ENCODE data around the gene TICAM1. TPM values are rescaled to one million over a fixed set of nuclear protein-coding genes. Genes with fewer than 3 reads are reported as not detected.
"Not testable (repeated sequence)": the region's sequence is repeated elsewhere in the genome, so short reads cannot be mapped to it uniquely, and the experiment has no call there.

TICAM1 gene
- total RNA-seq, 1 experiment from 2014 or later: 6.5 TPM

DNA sequence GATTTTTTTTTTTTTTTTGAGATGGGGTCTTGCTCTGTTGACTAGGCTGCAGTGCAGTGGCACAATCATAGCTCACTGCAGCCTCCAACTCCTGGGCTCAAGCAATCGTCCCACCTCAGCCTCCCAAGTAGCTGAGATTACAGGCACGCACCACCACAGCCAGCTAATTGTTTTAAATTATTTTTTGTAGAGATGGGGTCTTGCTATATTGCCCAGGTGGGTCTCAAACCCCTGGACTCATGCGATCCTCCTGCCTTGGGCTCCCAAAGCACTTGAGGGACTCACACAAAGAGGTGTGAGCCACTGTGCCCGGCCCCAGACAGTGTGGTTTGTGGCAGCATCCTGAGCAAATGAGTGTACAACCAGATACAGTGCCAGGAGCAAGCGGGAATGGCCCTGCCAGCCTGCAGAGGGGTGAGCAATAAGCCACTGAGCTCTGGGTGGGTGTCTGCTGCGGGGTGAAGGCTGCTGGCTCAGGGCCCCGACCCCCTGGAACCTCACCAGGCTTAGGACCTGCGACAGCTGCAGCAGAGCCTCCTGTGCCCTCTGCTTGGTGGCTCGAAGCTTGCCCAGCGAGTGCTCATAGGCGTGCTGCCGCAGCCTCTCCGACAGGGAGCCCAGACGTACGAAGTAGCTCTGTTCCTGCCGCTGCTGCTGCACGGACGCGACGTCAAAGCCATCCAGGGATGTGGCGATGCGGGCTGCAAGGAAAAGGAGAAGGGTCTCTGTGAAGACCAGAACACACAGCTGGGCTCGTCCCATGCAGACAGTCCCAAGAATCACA, 15.9 kb upstream of the TICAM1 start:
- Histone ChIP-seq H4K20me1 (ENCODE audit: low read length) (no peaks in the 10 kb centered on the region), H3K4me1 (ENCODE audit: insufficient read depth, low read length) (no peaks in the 10 kb centered on the region), H3K9me2 (replicated peaks; ENCODE audit: low read length) (no peaks in the 10 kb centered on the region), H3K36me3 (ENCODE audit: low read depth, low read length) (peaks cover 34% of the 10 kb centered on the region), H3K4me3 (ENCODE audit: low read length) (no peak overlapping the region), H3K27me3 (ENCODE audit: low read length) (no peaks in the 10 kb centered on the region), H3K27ac (ENCODE audit: low read length) (no peak overlapping the region), H3K79me2 (ENCODE audit: low read length) (no peaks in the 10 kb centered on the region), H3K9ac (ENCODE audit: low read length) (no peak overlapping the region), H2AFZ (ENCODE audit: low read length) (no peak overlapping the region), H3K9me3 (ENCODE audit: low read length) (no peaks in the 10 kb centered on the region), H3F3A (ENCODE audit: low read length, unreplicated experiment) (no peaks in the 10 kb centered on the region), H3K4me2 (ENCODE audit: low read length) (no peak overlapping the region)
- CTCF ChIA-PET: no interaction called here
- intact Hi-C loops (cut with micrococcal nuclease): no loop called here
- POLR2A ChIA-PET (ENCODE audit: unreplicated experiment): no interaction called here
- TF ChIP-seq EZH2phosphoT487 (IDR thresholded peaks at IDR 0.05; ENCODE audit: borderline replicate concordance, low read length) (no peak), EZH2 (IDR thresholded peaks at IDR 0.05; ENCODE audit: low read length, unreplicated experiment) (no peak)
- TF ChIP-seq, protein P1, sequence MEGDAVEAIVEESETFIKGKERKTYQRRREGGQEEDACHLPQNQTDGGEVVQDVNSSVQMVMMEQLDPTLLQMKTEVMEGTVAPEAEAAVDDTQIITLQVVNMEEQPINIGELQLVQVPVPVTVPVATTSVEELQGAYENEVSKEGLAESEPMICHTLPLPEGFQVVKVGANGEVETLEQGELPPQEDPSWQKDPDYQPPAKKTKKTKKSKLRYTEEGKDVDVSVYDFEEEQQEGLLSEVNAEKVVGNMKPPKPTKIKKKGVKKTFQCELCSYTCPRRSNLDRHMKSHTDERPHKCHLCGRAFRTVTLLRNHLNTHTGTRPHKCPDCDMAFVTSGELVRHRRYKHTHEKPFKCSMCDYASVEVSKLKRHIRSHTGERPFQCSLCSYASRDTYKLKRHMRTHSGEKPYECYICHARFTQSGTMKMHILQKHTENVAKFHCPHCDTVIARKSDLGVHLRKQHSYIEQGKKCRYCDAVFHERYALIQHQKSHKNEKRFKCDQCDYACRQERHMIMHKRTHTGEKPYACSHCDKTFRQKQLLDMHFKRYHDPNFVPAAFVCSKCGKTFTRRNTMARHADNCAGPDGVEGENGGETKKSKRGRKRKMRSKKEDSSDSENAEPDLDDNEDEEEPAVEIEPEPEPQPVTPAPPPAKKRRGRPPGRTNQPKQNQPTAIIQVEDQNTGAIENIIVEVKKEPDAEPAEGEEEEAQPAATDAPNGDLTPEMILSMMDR (conservative IDR thresholded peaks at IDR 0.05; ENCODE audit: low read depth, low read length): no peak
- DNase-seq (no peak), ATAC-seq (no peak)
- no TSS peak for BruUV-seq (replicated peaks)

DNA sequence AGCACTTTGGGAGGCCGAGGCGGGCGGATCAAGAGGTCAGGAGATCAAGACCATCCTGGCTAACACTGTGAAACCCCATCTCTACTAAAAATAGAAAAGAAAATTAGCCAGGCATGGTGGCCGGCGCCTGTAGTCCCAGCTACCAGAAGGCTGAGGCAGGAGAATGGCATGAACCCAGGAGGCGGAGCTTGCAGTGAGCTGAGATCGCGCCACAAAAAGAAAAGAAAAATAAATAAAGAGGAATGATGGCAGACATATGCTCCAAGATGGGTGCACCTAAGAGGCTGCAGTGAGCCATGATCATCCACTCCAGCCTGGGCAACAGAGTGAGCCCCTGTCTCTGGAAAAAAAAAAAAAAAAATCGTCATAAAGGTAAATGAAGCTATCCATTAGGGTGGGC, 14.5 kb upstream of the TICAM1 start:
- H4K20me1 ChIP-seq (ENCODE audit: low read length); POLR2A ChIA-PET (ENCODE audit: unreplicated experiment); H3K4me2 ChIP-seq (ENCODE audit: low read length); H3K9ac ChIP-seq (ENCODE audit: low read length); H3K9me2 ChIP-seq (replicated peaks; ENCODE audit: low read length); H3K79me2 ChIP-seq (ENCODE audit: low read length); ATAC-seq; H3K27me3 ChIP-seq (ENCODE audit: low read length); H3K4me3 ChIP-seq (ENCODE audit: low read length); H3K9me3 ChIP-seq (ENCODE audit: low read length); H3K4me1 ChIP-seq (ENCODE audit: insufficient read depth, low read length); BruUV-seq (replicated peaks); H2AFZ ChIP-seq (ENCODE audit: low read length); H3K27ac ChIP-seq (ENCODE audit: low read length); intact Hi-C loops (cut with micrococcal nuclease); DNase-seq; H3F3A ChIP-seq (ENCODE audit: low read length, unreplicated experiment): not testable (repeated sequence)
- CTCF ChIA-PET: interaction anchor here (0.6 kb wide), 1 partner anchor 24 kb away, joined by 7 read pairs; no protein-coding TSS in a partner anchor
- peaks cover 28% of the 10 kb centered on the region for H3K36me3 ChIP-seq (ENCODE audit: low read depth, low read length)

DNA sequence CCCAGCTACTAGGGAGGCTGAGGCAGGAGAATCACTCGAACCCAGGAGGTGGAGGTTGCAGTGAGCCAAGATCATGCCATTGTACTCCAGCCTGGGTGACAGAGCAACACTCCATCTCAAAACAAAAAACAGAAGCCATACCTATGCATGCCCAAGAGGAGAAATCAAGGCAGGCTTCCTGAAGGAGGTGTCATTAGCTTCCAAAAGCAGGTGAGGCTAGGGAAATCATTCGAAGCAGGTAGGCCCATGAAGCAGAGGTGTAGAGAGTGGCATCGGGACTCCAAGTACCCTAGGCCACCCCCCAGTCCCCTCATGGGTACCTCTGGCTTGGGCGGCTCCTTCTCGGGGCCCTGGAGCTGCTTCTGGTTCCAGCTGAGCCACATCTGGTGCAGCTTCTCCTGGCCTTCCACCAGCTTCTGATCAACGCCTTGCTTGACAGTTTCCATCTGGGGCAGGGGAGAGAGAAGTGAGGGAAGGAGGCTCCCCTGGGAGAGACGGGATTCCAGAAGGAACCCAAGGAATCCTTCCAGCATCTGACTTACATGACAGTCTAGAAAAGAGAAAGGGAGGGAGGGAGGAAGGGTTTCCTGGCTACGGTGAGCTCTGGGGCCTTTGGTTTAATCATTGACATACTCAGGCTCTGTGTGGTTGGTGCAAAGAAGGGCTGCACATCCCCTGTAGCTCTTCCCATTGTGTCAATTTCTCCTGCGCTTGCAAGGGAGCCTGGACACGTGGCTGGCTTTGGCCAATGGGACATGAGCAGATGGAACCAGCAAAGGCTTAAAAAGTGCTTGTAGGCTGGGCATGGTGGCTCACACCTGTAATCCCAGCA, 13.1 kb upstream of the TICAM1 start:
- no peak overlapping the region for H2AFZ ChIP-seq (ENCODE audit: low read length)
- TF ChIP-seq, protein P1 (conservative IDR thresholded peaks at IDR 0.05; ENCODE audit: low read depth, low read length): no peak
- TF ChIP-seq EZH2 (IDR thresholded peaks at IDR 0.05; ENCODE audit: low read length, unreplicated experiment) (no peak), EZH2phosphoT487 (IDR thresholded peaks at IDR 0.05; ENCODE audit: borderline replicate concordance, low read length) (no peak)
- intact Hi-C loops (cut with micrococcal nuclease): no loop called here
- BruUV-seq (replicated peaks): no TSS peak
- H3K9ac ChIP-seq (ENCODE audit: low read length): no peak overlapping the region
- no peaks in the 10 kb centered on the region for H3K9me2 ChIP-seq (replicated peaks; ENCODE audit: low read length)
- H3K4me1 ChIP-seq (ENCODE audit: insufficient read depth, low read length): no peaks in the 10 kb centered on the region
- H3K79me2 ChIP-seq (ENCODE audit: low read length): no peaks in the 10 kb centered on the region
- ATAC-seq (no peak), DNase-seq (no peak)
- peaks cover 32% of the 10 kb centered on the region for H3K36me3 ChIP-seq (ENCODE audit: low read depth, low read length)
- H3F3A ChIP-seq (ENCODE audit: low read length, unreplicated experiment): no peaks in the 10 kb centered on the region
- H3K27ac ChIP-seq (ENCODE audit: low read length): no peak overlapping the region
- H3K9me3 ChIP-seq (ENCODE audit: low read length): no peaks in the 10 kb centered on the region
- H3K4me2 ChIP-seq (ENCODE audit: low read length): no peak overlapping the region
- ChIA-PET POLR2A (ENCODE audit: unreplicated experiment) (interaction anchor here (0.7 kb wide), 1 partner anchor 35 kb away, joined by 4 read pairs; no protein-coding TSS in a partner anchor), CTCF (no interaction called here)
- no peaks in the 10 kb centered on the region for H4K20me1 ChIP-seq (ENCODE audit: low read length)
- H3K27me3 ChIP-seq (ENCODE audit: low read length): no peaks in the 10 kb centered on the region
- H3K4me3 ChIP-seq (ENCODE audit: low read length): no peak overlapping the region

Measured in PC-3 (cell line).